ENCODE measurements around the gene DCAF12. TPM values are rescaled to one million over a fixed set of nuclear protein-coding genes. Genes with fewer than 3 reads are reported as not detected.
A peak's percentile ranks its signal among the peaks of the same experiment; 100 is the strongest.

The DCAF12 gene
- total and polyA plus RNA-seq, 2 of the 13 experiments (the other 11 are each of a cell fraction or from before 2014, with no cell fraction given) = 26.8 to 37.4 TPM

- TF ChIP-seq ZNF639 (CRISPR knock-in tag; conservative IDR thresholded peaks at IDR 0.05) = no peak
- TF ChIP-seq HCFC1 (IDR thresholded peaks at IDR 0.05; ENCODE audit: low read depth, low read length) = no peak
- TF ChIP-seq ZNF333 (CRISPR knock-in tag; IDR thresholded peaks at IDR 0.05; ENCODE audit: borderline replicate concordance) = no peak; the same call in 1 of the 2 replicates
- no peak for TF ChIP-seq HMGA1 (CRISPR knock-in tag; conservative IDR thresholded peaks at IDR 0.05)
- TF ChIP-seq PTBP1 (IDR thresholded peaks at IDR 0.05; ENCODE audit: low read depth, low read length, poor library complexity, severe bottlenecking) = peak; percentile 43
- no peak for TF ChIP-seq NBN (conservative IDR thresholded peaks at IDR 0.05)
- no peak; the same call in 1 of the 2 replicates for TF ChIP-seq MLXIP (CRISPR knock-in tag; IDR thresholded peaks at IDR 0.05; ENCODE audit: borderline replicate concordance)
- TF ChIP-seq TOE1 (CRISPR knock-in tag; IDR thresholded peaks at IDR 0.05) = no peak
- TF ChIP-seq KLF16 (CRISPR knock-in tag; IDR thresholded peaks at IDR 0.05) = no peak; a peak in 1 of 4 replicates
- TF ChIP-seq NAIF1 (CRISPR knock-in tag; IDR thresholded peaks at IDR 0.05; ENCODE audit: borderline replicate concordance) = peak; percentile 48; the same call in 1 of the 2 replicates
- no peak for TF ChIP-seq DNMT1 (CRISPR knock-in tag; IDR thresholded peaks at IDR 0.05)
- TF ChIP-seq ZFY (CRISPR knock-in tag; IDR thresholded peaks at IDR 0.05) = peak; percentile 87
- no peak for TF ChIP-seq GPBP1L1 (CRISPR knock-in tag; IDR thresholded peaks at IDR 0.05)
- no peak; the same call in 1 of the 2 replicates for TF ChIP-seq ZBTB1 (CRISPR knock-in tag; IDR thresholded peaks at IDR 0.05; ENCODE audit: borderline replicate concordance)
- TF ChIP-seq ZBTB8A (CRISPR knock-in tag; IDR thresholded peaks at IDR 0.05; ENCODE audit: borderline replicate concordance, low read depth) = 0 out of 2 replicates have a peak, but pooled peaks have one; percentile 47
- peak; percentile 45; the same call in 1 of the 2 replicates for TF ChIP-seq MLX (CRISPR knock-in tag; IDR thresholded peaks at IDR 0.05)
- peak; percentile 73 for TF ChIP-seq POLR2AphosphoS5 (IDR thresholded peaks at IDR 0.05; ENCODE audit: low read depth, low read length)
- no peak for TF ChIP-seq SALL2 (CRISPR knock-in tag; IDR thresholded peaks at IDR 0.05)
- TF ChIP-seq ATF1 (CRISPR knock-in tag; IDR thresholded peaks at IDR 0.05) = 0 out of 2 replicates have a peak, but pooled peaks have one; percentile 22
- no peak for TF ChIP-seq ZSCAN20 (CRISPR knock-in tag; IDR thresholded peaks at IDR 0.05; ENCODE audit: borderline replicate concordance)
- TF ChIP-seq STAG1 (CRISPR knock-in tag; IDR thresholded peaks at IDR 0.05) = no peak
Measured at GRCh38 chr9:34126207-34127034, at the start of gene DCAF12 (continued).
